Measurements from ENCODE around the gene S1PR5. TPM values are rescaled to one million over a fixed set of nuclear protein-coding genes. Genes with fewer than 3 reads are reported as not detected.

S1PR5 gene
- total and polyA plus RNA-seq, 2 of the 8 experiments (the other 6 are each of a cell fraction or from before 2014, with no cell fraction given) = 2.4 to 8.6 TPM

DNA sequence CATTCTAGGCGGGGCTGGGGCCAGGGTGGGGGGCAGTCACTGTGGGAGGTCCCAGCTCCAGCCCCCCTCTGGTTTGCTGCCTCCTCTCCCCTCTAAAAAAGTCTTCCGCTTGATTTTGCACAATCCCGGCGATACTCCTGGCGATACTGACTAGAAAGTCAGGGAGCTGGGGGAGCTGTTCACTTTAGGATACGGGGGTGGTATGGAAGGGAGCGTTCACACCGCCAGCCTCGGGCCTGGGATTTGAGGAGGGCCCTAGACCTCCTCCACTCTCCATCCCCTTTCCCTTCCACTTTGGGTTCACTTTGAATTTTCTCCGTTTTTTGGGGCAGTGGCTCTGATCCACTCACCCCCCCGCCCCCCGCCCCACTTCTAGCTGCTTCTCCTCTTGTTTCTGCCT is 49.1 kb downstream of the S1PR5 start:
- Histone ChIP-seq H2BK5ac (ENCODE audit: low read depth, low read length) (0 out of 2 replicates have a peak overlapping the region, but pooled peaks have one; percentile 2), H3K18ac (ENCODE audit: extremely low read depth, low read length) (no peak overlapping the region), H3K23me2 (ENCODE audit: low read depth, low read length) (no peaks in the 10 kb centered on the region), H3K36me3 (ENCODE audit: control insufficient read depth in 2 of 4, insufficient read depth in 4 of 4, low read length in 3 of 4) (no peaks in the 10 kb centered on the region; a peak in 1 of 8 replicates), H4K8ac (ENCODE audit: extremely low read depth, insufficient read depth, low read length) (peak overlapping the region; percentile 72; the same call in 1 of the 2 replicates), H3K23ac (ENCODE audit: insufficient read length) (no peak overlapping the region), H2AK5ac (ENCODE audit: low read depth, low read length) (no peak overlapping the region), H4K20me1 (replicated peaks in 1 of 2; ENCODE audit: control insufficient read depth in 1 of 2, insufficient read depth in 2 of 2, low read length in 2 of 2) (no peaks in the 10 kb centered on the region), H2BK20ac (ENCODE audit: low read length) (no peak overlapping the region), H3K27ac (ENCODE audit: low read depth, low read length) (no peak overlapping the region), H2BK12ac (ENCODE audit: low read depth, low read length) (no peak overlapping the region), H3K56ac (replicated peaks; ENCODE audit: insufficient read length, low read depth, low read length) (no peak overlapping the region), H3K79me1 (ENCODE audit: low read depth, low read length) (no peaks in the 10 kb centered on the region), H3K79me2 (ENCODE audit: control insufficient read depth in 1 of 2, insufficient read depth in 2 of 2, low read length in 2 of 2) (no peaks in the 10 kb centered on the region), H3K9me3 (ENCODE audit: insufficient read depth in 2 of 2, low read depth in 1 of 2, low read length in 1 of 2) (no peaks in the 10 kb centered on the region), H3K9ac (replicated peaks in 1 of 4; ENCODE audit: extremely low read depth in 1 of 4, low read depth in 3 of 4, low read length in 3 of 4) (peak overlapping the region in 1 of 4 experiments; percentile 40; a peak in 2 of 7 replicates), H3K4me2 (ENCODE audit: insufficient read depth in 1 of 2, low read depth in 2 of 2, low read length in 2 of 2) (peak overlapping the region; percentile 3 to 22; a peak in 2 of 4 replicates), H3K4me1 (replicated peaks in 1 of 4; ENCODE audit: control insufficient read depth in 3 of 4, insufficient read depth in 4 of 4, low read length in 3 of 4) (peaks cover 0 to 16% (median 10%) of the 10 kb centered on the region in 4 experiments; a peak in 6 of 7 replicates), H2BK120ac (replicated peaks; ENCODE audit: low read depth, low read length) (no peak overlapping the region), H3K4ac (replicated peaks; ENCODE audit: insufficient read length, low read depth, low read length) (no peak overlapping the region), H3K4me3 (ENCODE audit: extremely low read depth in 1 of 4, insufficient read depth in 2 of 4, low read depth in 3 of 4, low read length in 4 of 4) (peak overlapping the region in 2 of 4 experiments; percentile 4 to 43; a peak in 2 of 8 replicates), H4K91ac (replicated peaks; ENCODE audit: insufficient read length, low read length) (no peak overlapping the region), H2BK15ac (ENCODE audit: low read length) (no peak overlapping the region), H3K14ac (ENCODE audit: insufficient read length) (no peak overlapping the region), H4K5ac (ENCODE audit: insufficient read length, low read depth, low read length) (no peak overlapping the region), H3K27me3 (replicated peaks in 1 of 4; ENCODE audit: control insufficient read depth in 3 of 4, extremely low read depth in 1 of 4, insufficient read depth in 3 of 4, low read length in 3 of 4) (no peaks in the 10 kb centered on the region), H2AFZ (ENCODE audit: low read length) (no peak overlapping the region)
- FAIRE-seq = no peak
- no peak for DNase-seq (ENCODE audit: low read depth in 1 of 2, low spot score in 2 of 2)
- CTCF ChIA-PET (ENCODE audit: partially characterized antibody) = interaction anchor here (1.1 to 6.5 kb wide), 3 partner anchors 10 to 51 kb away, joined by 4 to 29 read pairs (median 4); no protein-coding TSS in a partner anchor
- no peak for TF ChIP-seq SIRT6 (IDR thresholded peaks at IDR 0.05; ENCODE audit: low read length)
- no peak for TF ChIP-seq BACH1 (IDR thresholded peaks at IDR 0.05; ENCODE audit: low read length)
- WGBS, 2 experiments (ENCODE audit: extremely low coverage in 1 of 2, insufficient coverage in 1 of 2, insufficient read length in 1 of 2, insufficient replicate concordance in 2 of 2, low coverage in 1 of 2, low lambda C conversion rate in 2 of 2, missing lambda C conversion rate in 1 of 2) = 56% methylated on average over 12 of the region's 12 CpGs; no CpG with 5 or more reads in 1 of the 2 experiments
- POLR2A ChIA-PET (ENCODE audit: partially characterized antibody) = interaction anchor here (0.9 kb wide), 1 partner anchor 67 kb away, joined by 3 read pairs; no protein-coding TSS in a partner anchor

Data from H1 (cell line).